ENCODE measurements around the gene BCL11A. TPM values are rescaled to one million over a fixed set of nuclear protein-coding genes. Genes with fewer than 3 reads are reported as not detected.

The BCL11A gene
- total RNA-seq, 3 donors from 2014 or later (not counting 1 experiment from before 2014, with no cell fraction given) = 2.6 to 3.5 (median 3.0) TPM

GRCh38 chr2:60570251-60570650 lies 16.8 kb upstream of the BCL11A start:
- H3K9me3 ChIP-seq (ENCODE audit: control insufficient read depth, insufficient read depth, low read length) = no peaks in the 10 kb centered on the region

GRCh38 chr2:60569680-60570111 lies 16.2 kb upstream of the BCL11A start:
- Mint-ChIP-seq H3K4me3 (peak overlapping the region; percentile 71), H3K4me1 (peaks cover 5 to 6% of the 10 kb centered on the region in 2 donors), H3K36me3 (no peaks in the 10 kb centered on the region), H3K9me3 (no peaks in the 10 kb centered on the region), H3K27me3 (ENCODE audit: low read depth in 2 of 2) (peaks cover 12 to 30% of the 10 kb centered on the region in 2 donors), H3K27ac (no peak overlapping the region)
- no peak for TF ChIP-seq CTCF (IDR thresholded peaks at IDR 0.05)
- H3K4me1 ChIP-seq (ENCODE audit: control insufficient read depth, insufficient read depth, low read length) = peaks cover 10% of the 10 kb centered on the region
- H3K36me3 ChIP-seq (ENCODE audit: control insufficient read depth, insufficient read depth, low read length) = no peaks in the 10 kb centered on the region
- DNase-seq (peak in 1 of 2 donors; percentile 10), ATAC-seq (no peak)
- 0% methylated on average over 9 of the region's 13 CpGs for WGBS (ENCODE audit: insufficient coverage)
- H3K27me3 ChIP-seq (ENCODE audit: control insufficient read depth, insufficient read depth, low read length) = peaks cover 40% of the 10 kb centered on the region
- H3K27ac ChIP-seq (ENCODE audit: low read length) = no peak overlapping the region
- intact Hi-C loops (cut with micrococcal nuclease) = no loop called here
- no peaks in the 10 kb centered on the region for H3K9me3 ChIP-seq (ENCODE audit: control insufficient read depth, insufficient read depth, low read length)
- H3K4me3 ChIP-seq (ENCODE audit: low read length) = peak overlapping the region; percentile 28

More at GRCh38 chr2:60570251-60570650, 16.8 kb upstream of the BCL11A start:
- intact Hi-C loops (cut with micrococcal nuclease) = no loop called here
- no peaks in the 10 kb centered on the region for H3K9me3 Mint-ChIP-seq
- ATAC-seq (no peak), DNase-seq (no peak)
- no peak overlapping the region for H3K27ac Mint-ChIP-seq
- WGBS (ENCODE audit: insufficient coverage) = 5% methylated on average over 9 of the region's 9 CpGs
- TF ChIP-seq CTCF (IDR thresholded peaks at IDR 0.05) = no peak
- H3K36me3 Mint-ChIP-seq = no peaks in the 10 kb centered on the region
- no peak overlapping the region for H3K27ac ChIP-seq (ENCODE audit: low read length)
- peaks cover 40% of the 10 kb centered on the region for H3K27me3 ChIP-seq (ENCODE audit: control insufficient read depth, insufficient read depth, low read length)
- H3K4me3 Mint-ChIP-seq = peak overlapping the region; percentile 71
- H3K27me3 Mint-ChIP-seq (ENCODE audit: low read depth in 2 of 2) = peaks cover 6 to 28% of the 10 kb centered on the region in 2 donors
- H3K4me1 Mint-ChIP-seq = peaks cover 5 to 6% of the 10 kb centered on the region in 2 donors
- H3K4me3 ChIP-seq (ENCODE audit: low read length) = no peak overlapping the region
- H3K4me1 ChIP-seq (ENCODE audit: control insufficient read depth, insufficient read depth, low read length) = peaks cover 10% of the 10 kb centered on the region
- H3K36me3 ChIP-seq (ENCODE audit: control insufficient read depth, insufficient read depth, low read length) = no peaks in the 10 kb centered on the region

GRCh38 chr2:60567919-60568768 lies 14.7 kb upstream of the BCL11A start:
- H3K27me3 Mint-ChIP-seq (ENCODE audit: low read depth in 2 of 2) = peaks cover 25 to 33% of the 10 kb centered on the region in 2 donors

More at GRCh38 chr2:60567919-60568768, 14.7 kb upstream of the BCL11A start:
- ATAC-seq (no peak), DNase-seq (no peak)
- H3K36me3 ChIP-seq (ENCODE audit: control insufficient read depth, insufficient read depth, low read length) = no peaks in the 10 kb centered on the region
- no peak overlapping the region for H3K27ac Mint-ChIP-seq
- H3K4me1 Mint-ChIP-seq = peaks cover 5 to 6% of the 10 kb centered on the region in 2 donors
- intact Hi-C loops (cut with micrococcal nuclease) = no loop called here
- H3K9me3 ChIP-seq (ENCODE audit: control insufficient read depth, insufficient read depth, low read length) = no peaks in the 10 kb centered on the region
- no peak overlapping the region for H3K27ac ChIP-seq (ENCODE audit: low read length)
- H3K9me3 Mint-ChIP-seq = no peaks in the 10 kb centered on the region
- WGBS (ENCODE audit: insufficient coverage) = 92% methylated on average over 10 of the region's 11 CpGs
- peaks cover 10% of the 10 kb centered on the region for H3K4me1 ChIP-seq (ENCODE audit: control insufficient read depth, insufficient read depth, low read length)
- peaks cover 40% of the 10 kb centered on the region for H3K27me3 ChIP-seq (ENCODE audit: control insufficient read depth, insufficient read depth, low read length)
- H3K4me3 Mint-ChIP-seq = no peak overlapping the region
- no peaks in the 10 kb centered on the region for H3K36me3 Mint-ChIP-seq
- no peak for TF ChIP-seq CTCF (IDR thresholded peaks at IDR 0.05)
- H3K4me3 ChIP-seq (ENCODE audit: low read length) = no peak overlapping the region
